ENCODE measurements around the gene HSPA14. TPM values are rescaled to one million over a fixed set of nuclear protein-coding genes. Genes with fewer than 3 reads are reported as not detected.
A peak's percentile ranks its signal among the peaks of the same experiment; 100 is the strongest.

HSPA14 gene
- total RNA-seq, 1 experiment from 2014 or later = 30.1 TPM

- ChIA-PET CTCF (interaction anchor here (1.3 kb wide), 1 partner anchor 264 kb away, joined by 3 read pairs; no protein-coding TSS in a partner anchor), POLR2A (interaction anchor here (0.6 kb wide), 2 partner anchors 101 to 1044 kb away, joined by 5 to 7 read pairs; no protein-coding TSS in a partner anchor)
- no peak overlapping the region for H3K4me3 Mint-ChIP-seq
- ATAC-seq (peak; percentile 74), DNase-seq (ENCODE audit: low spot score) (peak; percentile 21)
- H3K36me3 Mint-ChIP-seq = no peaks in the 10 kb centered on the region
- no peaks in the 10 kb centered on the region for H3K4me1 Mint-ChIP-seq
- TF ChIP-seq JAZF1 (CRISPR knock-in tag; IDR thresholded peaks at IDR 0.05) (no peak), ZNF423 (CRISPR knock-in tag; IDR thresholded peaks at IDR 0.05) (no peak), RORB (CRISPR knock-in tag; IDR thresholded peaks at IDR 0.05) (no peak), NFYB (CRISPR knock-in tag; conservative IDR thresholded peaks at IDR 0.05; ENCODE audit: low read depth) (no peak), USF2 (CRISPR knock-in tag; IDR thresholded peaks at IDR 0.05) (no peak), NFE2L1 (CRISPR knock-in tag; IDR thresholded peaks at IDR 0.05) (no peak)
- 0 out of 2 replicates have a peak, but pooled peaks cover 4% of the 10 kb centered on the region for H3K9me3 Mint-ChIP-seq
- no peaks in the 10 kb centered on the region for H3K27me3 Mint-ChIP-seq (ENCODE audit: low read depth)
- H3K27ac Mint-ChIP-seq = no peak overlapping the region
Measured at GRCh38 chr10:14801723-14802122, 36.4 kb upstream of the HSPA14 start.

DNA sequence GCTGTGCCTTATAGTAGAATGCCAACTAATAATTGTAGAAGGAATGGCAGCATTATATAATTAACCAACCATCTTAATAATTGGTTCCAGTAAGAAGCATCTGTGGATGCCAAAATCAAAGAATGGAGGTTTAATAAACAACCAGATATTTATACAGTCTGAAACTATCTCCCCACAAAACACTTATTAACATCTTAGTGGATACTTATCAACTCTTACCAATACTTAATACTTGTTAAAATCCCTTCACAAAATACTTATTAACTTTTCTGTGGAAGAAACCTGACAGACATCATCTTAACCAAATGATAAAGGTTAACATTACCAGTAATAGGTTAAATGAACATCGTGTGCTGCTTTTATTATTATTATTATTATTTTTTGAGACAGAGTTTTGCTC is 34.3 kb upstream of the HSPA14 start:
- CTCF ChIA-PET = no interaction called here
- H3K27ac Mint-ChIP-seq = no peak overlapping the region
- no peaks in the 10 kb centered on the region for H3K36me3 Mint-ChIP-seq

GRCh38 chr10:14806318-14806717 is 31.8 kb upstream of the HSPA14 start:
- no peak for TF ChIP-seq SMAD4 (CRISPR knock-in tag; IDR thresholded peaks at IDR 0.05)
- TF ChIP-seq MYBL2 (CRISPR knock-in tag; IDR thresholded peaks at IDR 0.05) = no peak
- TF ChIP-seq ETV6 (CRISPR knock-in tag; IDR thresholded peaks at IDR 0.05) = no peak
- TF ChIP-seq, protein P1, sequence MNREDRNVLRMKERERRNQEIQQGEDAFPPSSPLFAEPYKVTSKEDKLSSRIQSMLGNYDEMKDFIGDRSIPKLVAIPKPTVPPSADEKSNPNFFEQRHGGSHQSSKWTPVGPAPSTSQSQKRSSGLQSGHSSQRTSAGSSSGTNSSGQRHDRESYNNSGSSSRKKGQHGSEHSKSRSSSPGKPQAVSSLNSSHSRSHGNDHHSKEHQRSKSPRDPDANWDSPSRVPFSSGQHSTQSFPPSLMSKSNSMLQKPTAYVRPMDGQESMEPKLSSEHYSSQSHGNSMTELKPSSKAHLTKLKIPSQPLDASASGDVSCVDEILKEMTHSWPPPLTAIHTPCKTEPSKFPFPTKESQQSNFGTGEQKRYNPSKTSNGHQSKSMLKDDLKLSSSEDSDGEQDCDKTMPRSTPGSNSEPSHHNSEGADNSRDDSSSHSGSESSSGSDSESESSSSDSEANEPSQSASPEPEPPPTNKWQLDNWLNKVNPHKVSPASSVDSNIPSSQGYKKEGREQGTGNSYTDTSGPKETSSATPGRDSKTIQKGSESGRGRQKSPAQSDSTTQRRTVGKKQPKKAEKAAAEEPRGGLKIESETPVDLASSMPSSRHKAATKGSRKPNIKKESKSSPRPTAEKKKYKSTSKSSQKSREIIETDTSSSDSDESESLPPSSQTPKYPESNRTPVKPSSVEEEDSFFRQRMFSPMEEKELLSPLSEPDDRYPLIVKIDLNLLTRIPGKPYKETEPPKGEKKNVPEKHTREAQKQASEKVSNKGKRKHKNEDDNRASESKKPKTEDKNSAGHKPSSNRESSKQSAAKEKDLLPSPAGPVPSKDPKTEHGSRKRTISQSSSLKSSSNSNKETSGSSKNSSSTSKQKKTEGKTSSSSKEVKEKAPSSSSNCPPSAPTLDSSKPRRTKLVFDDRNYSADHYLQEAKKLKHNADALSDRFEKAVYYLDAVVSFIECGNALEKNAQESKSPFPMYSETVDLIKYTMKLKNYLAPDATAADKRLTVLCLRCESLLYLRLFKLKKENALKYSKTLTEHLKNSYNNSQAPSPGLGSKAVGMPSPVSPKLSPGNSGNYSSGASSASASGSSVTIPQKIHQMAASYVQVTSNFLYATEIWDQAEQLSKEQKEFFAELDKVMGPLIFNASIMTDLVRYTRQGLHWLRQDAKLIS (CRISPR knock-in tag; IDR thresholded peaks at IDR 0.05; ENCODE audit: borderline replicate concordance) = no peak
- TF ChIP-seq TEAD1 (CRISPR knock-in tag; IDR thresholded peaks at IDR 0.05) = no peak
- TF ChIP-seq, protein P2, sequence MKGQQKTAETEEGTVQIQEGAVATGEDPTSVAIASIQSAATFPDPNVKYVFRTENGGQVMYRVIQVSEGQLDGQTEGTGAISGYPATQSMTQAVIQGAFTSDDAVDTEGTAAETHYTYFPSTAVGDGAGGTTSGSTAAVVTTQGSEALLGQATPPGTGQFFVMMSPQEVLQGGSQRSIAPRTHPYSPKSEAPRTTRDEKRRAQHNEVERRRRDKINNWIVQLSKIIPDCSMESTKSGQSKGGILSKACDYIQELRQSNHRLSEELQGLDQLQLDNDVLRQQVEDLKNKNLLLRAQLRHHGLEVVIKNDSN (CRISPR knock-in tag; IDR thresholded peaks at IDR 0.05) = no peak
- TF ChIP-seq CBFB (CRISPR knock-in tag; IDR thresholded peaks at IDR 0.05; ENCODE audit: low read depth) = no peak
- no peak for TF ChIP-seq ZBTB43 (CRISPR knock-in tag; IDR thresholded peaks at IDR 0.05)
- Mint-ChIP-seq H3K36me3 (no peaks in the 10 kb centered on the region), H3K27me3 (ENCODE audit: low read depth) (no peaks in the 10 kb centered on the region), H3K4me3 (no peak overlapping the region), H3K4me1 (peaks cover 7% of the 10 kb centered on the region), H3K9me3 (0 out of 2 replicates have a peak, but pooled peaks cover 4% of the 10 kb centered on the region), H3K27ac (no peak overlapping the region)
- DNase-seq (ENCODE audit: low spot score) = no peak
- ChIA-PET CTCF (no interaction called here), POLR2A (no interaction called here)
- no peak for ATAC-seq

More for the DNA sequence above, 34.3 kb upstream of the HSPA14 start:
- ATAC-seq (no peak), DNase-seq (ENCODE audit: low spot score) (no peak)
- Mint-ChIP-seq H3K4me3 (no peak overlapping the region), H3K9me3 (0 out of 2 replicates have a peak, but pooled peaks cover 4% of the 10 kb centered on the region), H3K27me3 (ENCODE audit: low read depth) (no peaks in the 10 kb centered on the region), H3K4me1 (no peaks in the 10 kb centered on the region)
- no peak for TF ChIP-seq ZBTB21 (CRISPR knock-in tag; IDR thresholded peaks at IDR 0.05; ENCODE audit: borderline replicate concordance)
- TF ChIP-seq, protein P3, sequence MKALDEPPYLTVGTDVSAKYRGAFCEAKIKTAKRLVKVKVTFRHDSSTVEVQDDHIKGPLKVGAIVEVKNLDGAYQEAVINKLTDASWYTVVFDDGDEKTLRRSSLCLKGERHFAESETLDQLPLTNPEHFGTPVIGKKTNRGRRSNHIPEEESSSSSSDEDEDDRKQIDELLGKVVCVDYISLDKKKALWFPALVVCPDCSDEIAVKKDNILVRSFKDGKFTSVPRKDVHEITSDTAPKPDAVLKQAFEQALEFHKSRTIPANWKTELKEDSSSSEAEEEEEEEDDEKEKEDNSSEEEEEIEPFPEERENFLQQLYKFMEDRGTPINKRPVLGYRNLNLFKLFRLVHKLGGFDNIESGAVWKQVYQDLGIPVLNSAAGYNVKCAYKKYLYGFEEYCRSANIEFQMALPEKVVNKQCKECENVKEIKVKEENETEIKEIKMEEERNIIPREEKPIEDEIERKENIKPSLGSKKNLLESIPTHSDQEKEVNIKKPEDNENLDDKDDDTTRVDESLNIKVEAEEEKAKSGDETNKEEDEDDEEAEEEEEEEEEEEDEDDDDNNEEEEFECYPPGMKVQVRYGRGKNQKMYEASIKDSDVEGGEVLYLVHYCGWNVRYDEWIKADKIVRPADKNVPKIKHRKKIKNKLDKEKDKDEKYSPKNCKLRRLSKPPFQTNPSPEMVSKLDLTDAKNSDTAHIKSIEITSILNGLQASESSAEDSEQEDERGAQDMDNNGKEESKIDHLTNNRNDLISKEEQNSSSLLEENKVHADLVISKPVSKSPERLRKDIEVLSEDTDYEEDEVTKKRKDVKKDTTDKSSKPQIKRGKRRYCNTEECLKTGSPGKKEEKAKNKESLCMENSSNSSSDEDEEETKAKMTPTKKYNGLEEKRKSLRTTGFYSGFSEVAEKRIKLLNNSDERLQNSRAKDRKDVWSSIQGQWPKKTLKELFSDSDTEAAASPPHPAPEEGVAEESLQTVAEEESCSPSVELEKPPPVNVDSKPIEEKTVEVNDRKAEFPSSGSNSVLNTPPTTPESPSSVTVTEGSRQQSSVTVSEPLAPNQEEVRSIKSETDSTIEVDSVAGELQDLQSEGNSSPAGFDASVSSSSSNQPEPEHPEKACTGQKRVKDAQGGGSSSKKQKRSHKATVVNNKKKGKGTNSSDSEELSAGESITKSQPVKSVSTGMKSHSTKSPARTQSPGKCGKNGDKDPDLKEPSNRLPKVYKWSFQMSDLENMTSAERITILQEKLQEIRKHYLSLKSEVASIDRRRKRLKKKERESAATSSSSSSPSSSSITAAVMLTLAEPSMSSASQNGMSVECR (CRISPR knock-in tag; IDR thresholded peaks at IDR 0.05; ENCODE audit: borderline replicate concordance) = no peak
- TF ChIP-seq ATF1 (CRISPR knock-in tag; IDR thresholded peaks at IDR 0.05) = no peak
- POLR2A ChIA-PET = no interaction called here

All from WTC11 (cell line).